ENCODE data around the gene EMILIN2.
"Not testable (repeated sequence)": the region's sequence is repeated elsewhere in the genome, so short reads cannot be mapped to it uniquely, and the experiment has no call there.

Gene EMILIN2

GRCh38 chr18:2846636-2847316 is at the start of gene EMILIN2:
TSS of gene EMILIN2 (plus strand) at chr18:2847006. CDS start at chr18:2847189, 183 bp downstream.
- peak; percentile 18 for DNase-seq (ENCODE audit: low read depth)

- DNase-seq (ENCODE audit: low read depth), result no peak
Observed at GRCh38 chr18:2797951-2798350, 48.9 kb upstream of the EMILIN2 start.

- no peak for DNase-seq (ENCODE audit: low read depth)
Observed at GRCh38 chr18:2799369-2799768, 47.4 kb upstream of the EMILIN2 start.

GRCh38 chr18:2805970-2806943 is 40.5 kb upstream of the EMILIN2 start:
- no peak for DNase-seq (ENCODE audit: low read depth)

DNA sequence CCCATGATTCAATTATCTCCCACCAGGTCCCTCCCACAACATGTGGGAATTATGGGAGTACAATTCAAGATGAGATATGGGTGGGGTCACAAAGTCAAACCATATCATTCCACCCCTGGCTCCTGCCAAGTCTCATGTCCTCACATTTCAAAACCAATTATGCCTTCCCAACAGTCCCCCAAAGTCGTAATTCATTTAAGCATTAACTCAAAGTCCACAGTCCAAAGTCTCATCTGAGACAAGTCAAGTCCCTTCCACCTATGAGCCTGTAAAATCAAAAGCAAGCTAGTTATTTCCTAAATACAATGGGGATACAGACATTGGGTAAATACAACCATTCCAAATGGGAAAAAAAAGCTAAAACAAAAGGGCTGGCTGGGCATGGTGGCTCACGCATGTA is 38.2 kb upstream of the EMILIN2 start:
- not testable (repeated sequence) for DNase-seq (ENCODE audit: low read depth)

DNA sequence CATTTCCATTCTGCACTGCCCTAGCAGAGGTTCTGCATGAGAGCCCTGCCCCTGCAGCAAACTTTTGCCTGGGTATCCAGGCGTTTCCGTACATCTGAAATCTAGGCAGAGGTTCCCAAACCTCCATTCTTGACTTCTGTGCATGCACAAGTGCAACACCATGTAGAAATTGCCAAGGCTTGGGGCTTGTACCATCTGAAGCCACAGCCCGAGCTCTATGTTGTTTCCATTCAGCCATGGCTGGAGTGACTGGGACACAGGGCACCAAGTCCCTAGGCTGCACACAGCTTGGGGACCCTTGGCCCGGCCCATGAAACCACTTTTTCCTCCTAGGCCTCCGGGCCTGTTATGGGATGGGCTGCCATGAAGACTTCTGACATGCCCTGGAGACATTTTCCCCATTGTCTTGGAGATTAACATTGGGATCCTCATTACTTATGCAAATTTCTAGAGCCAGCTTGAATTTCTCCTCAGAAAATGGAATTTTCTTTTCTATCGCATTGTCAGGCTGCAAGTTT is 37.1 kb upstream of the EMILIN2 start:
- not testable (repeated sequence) for DNase-seq (ENCODE audit: low read depth)

- DNase-seq (ENCODE audit: low read depth), result no peak
Observed at GRCh38 chr18:2811416-2811815, 35.4 kb upstream of the EMILIN2 start.

DNA sequence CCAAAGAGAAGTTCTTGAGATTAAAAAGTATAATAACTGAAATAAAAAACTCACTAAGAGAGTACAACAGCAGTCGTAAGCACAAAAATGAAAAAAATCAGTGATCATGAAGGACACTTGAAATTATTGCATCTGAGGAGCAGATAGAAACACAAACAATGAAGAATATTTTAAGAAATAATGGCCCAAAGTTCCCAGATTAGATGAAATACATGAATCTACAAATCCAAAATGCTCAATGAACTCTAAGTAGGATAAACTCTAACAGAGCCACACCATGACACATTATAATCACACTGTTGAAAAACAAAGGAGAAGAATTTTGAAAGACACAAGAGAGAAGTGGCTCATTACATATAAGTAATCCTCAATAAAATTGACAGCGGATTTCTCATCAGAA is 31.9 kb upstream of the EMILIN2 start:
- no peak for DNase-seq (ENCODE audit: low read depth)

- no peak for DNase-seq (ENCODE audit: low read depth)
Observed at GRCh38 chr18:2818281-2818680, 28.5 kb upstream of the EMILIN2 start.

DNA sequence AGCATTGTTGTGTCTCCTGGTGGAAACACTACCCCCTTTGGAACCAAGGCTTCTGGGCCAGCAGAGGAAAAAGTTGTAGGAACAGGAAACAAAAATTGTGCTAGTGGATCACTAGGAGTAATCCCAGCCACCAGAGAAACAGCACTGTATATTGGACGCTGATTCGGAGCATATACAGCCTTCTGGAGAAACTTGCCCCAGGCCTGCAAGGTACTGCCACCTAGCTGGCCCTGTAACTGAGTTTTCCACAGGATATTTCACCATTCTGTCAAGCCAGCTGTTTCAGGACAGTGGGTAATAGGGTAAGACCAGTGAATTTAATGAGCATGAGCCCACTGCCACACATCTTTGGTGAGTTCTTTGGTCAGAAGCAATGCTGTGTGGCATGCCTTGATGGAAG is 25.1 kb upstream of the EMILIN2 start:
- no peak for DNase-seq (ENCODE audit: low read depth)

DNA sequence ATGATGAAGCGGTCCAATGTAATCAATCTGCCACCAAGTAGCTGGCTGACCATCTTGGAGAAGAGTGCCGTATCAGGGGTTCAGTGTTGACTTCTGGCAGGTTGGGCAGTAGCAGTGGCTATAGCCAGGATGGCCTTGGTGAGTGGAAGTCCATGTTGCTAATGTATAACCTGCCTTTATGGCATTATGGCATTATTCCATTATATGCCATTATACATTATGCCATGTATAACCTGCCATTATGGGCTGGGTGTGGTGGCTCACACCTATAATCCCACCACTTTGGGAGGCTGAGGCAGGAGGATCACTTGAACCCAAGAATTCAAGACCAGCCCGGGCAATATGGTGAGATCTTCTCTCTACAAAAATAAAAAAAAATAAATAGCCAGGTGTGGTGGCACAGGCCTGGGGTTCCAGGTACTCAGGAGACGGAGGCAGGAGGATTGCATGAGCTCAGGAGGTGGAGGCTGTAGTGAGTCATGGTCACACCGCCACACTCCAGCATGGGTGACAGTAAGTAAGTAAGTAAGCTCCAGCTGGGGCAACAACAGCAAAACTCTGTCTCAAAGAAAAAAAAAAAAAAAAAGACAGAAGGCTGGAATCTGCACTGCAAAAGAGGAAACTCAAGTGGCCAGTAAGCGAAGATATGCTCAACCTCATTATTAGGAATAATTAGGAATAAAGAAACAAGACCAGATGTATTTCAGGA is 24.4 kb upstream of the EMILIN2 start:
- no peak for DNase-seq (ENCODE audit: low read depth)

GRCh38 chr18:2823202-2823601 is 23.6 kb upstream of the EMILIN2 start:
- DNase-seq (ENCODE audit: low read depth), result no peak

DNA sequence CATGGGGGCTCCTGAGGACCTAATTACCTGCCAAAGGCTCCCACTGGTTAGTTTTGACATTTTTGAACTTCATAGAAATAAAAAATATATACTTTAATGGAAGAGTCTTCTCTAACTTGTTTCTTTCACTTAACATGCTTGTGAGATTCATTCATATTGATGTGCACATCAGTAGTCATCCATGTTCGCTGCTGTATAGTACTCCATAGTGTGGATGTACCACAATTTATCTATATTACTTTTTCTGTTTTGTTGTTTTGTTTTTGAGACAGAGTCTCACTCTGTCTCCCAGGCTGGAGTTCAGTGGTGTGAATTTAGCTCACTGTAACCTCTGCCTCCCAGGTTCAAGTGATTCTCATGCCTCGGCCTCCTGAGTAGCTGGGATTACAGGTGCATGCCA is 22.8 kb upstream of the EMILIN2 start:
- no peak for DNase-seq (ENCODE audit: low read depth)

GRCh38 chr18:2824865-2825264 is 21.9 kb upstream of the EMILIN2 start:
- DNase-seq (ENCODE audit: low read depth), result no peak

DNA sequence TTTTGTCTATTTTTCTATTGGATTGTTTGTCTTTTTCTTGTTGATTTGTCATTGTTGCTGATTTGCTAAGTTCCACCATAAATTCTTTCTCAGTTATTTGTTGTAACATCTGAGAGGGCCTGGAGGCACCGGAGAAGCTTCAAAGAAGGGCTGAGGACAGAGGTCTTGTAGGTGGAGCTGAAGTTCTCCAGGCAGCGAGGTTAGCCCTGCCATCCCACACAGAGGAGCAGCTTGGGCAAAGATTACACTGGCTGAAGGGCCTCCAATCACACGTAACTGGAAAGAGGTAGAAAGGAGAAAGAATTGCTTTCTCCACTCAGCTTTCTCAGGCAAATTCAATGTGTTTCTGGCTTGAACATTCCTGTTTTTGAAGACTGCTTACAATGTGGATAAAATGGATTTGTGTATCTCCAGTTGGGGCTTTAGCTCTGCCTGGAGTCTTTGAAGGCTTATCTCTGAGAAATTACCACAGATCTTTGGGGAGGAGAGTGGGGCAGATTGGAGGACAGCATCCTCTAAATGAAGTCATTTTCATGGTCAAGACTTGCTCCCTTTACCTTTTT is 21.1 kb upstream of the EMILIN2 start:
- no peak for DNase-seq (ENCODE audit: low read depth)

DNA sequence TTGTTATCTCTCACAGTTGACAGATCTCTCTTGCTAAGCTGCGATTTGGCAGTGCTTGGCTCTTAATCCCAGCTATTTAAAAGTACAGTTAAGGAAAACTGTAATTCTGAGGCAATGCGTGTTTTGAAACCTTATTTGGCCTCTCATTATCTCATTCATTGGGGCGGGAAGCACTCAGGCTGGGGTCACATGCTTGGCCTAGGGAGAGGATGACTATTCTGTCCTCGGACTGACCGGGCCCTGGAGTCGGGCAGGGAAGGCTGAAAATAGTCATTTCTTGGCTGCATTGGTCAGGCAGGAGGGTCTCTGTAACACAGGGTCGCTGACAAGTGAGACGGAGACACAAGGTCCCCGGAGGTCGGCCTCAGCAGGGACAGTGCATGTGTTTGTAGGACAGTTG is 20.2 kb upstream of the EMILIN2 start:
- DNase-seq (ENCODE audit: low read depth), result no peak

DNA sequence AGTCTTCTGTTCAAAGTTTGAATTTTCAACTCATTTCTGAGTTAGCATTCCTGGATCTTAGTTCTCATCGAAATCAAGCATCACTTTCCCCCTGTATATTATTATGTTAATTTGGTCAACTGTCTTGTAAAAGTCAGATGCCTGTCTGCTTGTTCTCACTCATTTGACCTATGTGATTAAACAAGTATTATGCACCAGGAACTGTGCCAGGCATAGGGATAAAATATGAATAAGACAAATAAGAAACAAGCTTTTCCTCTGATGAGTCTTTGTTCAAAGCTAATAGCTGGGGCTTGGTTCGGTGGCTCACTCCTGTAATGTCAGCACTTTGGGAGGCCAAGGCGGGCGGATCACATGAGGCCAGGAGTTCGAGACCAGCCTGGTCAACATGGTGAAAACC is 19.7 kb upstream of the EMILIN2 start:
- no peak for DNase-seq (ENCODE audit: low read depth)

GRCh38 chr18:2836118-2836517 is 10.7 kb upstream of the EMILIN2 start:
- DNase-seq (ENCODE audit: low read depth), result not testable (repeated sequence)

DNA sequence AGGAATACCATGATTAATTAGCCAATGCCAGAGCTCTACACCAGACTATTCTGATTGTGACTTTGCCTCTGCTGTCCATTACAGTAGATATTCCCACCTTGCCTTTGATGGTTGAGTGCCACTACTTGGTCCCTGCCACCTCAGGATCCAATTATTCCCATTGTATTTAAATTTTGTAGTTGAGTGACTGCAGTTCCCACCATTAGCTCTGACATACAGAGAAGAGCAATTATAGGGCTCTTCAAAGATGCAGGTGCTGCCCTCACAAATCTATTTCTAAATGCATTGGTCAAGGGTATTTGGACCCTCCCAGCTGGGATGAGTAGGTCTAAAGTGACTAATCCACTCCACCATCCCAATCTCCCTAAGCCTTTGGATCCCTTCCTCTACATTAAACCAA is 9.5 kb upstream of the EMILIN2 start:
- not testable (repeated sequence) for DNase-seq (ENCODE audit: low read depth)

DNA sequence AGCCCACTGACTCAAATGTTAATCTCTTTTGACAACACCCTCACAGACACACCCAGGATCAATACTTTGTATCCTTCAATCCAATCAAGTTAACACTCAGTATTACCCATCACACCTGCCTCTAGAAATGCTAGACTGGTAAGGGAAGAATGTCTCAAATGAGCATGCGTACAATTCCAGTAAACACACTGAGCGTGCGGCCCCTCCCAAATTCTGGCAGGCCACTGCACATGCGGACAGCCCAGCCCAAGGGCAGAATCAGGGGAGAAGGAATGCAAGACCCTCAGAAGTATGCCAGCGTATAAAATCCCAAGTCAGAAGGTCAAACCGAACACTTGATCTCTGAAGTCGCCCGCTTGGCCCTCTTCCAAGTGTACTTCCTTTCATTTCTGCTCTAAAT is 7.6 kb upstream of the EMILIN2 start:
- DNase-seq (ENCODE audit: low read depth), result no peak

DNA sequence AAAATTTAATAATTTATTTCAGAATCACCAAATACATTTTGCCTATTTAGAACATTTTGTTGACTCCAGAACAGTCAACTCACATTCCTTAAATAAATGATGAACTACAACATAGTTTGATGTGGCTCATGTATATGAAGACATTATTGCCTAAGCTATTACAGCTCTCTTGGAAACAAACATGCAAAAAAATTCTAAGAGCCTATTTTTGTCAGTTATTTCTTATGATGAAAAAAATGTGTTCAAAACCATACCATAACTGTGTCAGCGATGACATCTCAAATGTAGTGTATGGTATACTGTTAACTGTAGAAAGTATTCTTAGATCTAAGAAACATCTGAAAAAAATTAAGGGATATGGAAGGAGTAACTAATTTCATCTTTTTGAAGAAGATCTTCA is 6.3 kb upstream of the EMILIN2 start:
- no peak for DNase-seq (ENCODE audit: low read depth)

- no peak for DNase-seq (ENCODE audit: low read depth)
Observed at GRCh38 chr18:2843146-2843545, 3.7 kb upstream of the EMILIN2 start.

Measured in stimulated activated CD8-positive, alpha-beta memory T cell treated with anti-CD3 and anti-CD28 coated beads, Interleukin-12 subunit alpha, Interleukin-12 subunit beta, amount 100 ng/mL, for 1 hour (primary cell).